Central memory CD8-positive, alpha-beta T cell (primary cell): ENCODE results near the gene LBP.

ENCODE experiments used
- ATAC-seq: fragments of 150-1000 bp; cut with Tn5 transposase; replicated peaks from 2 replicates; pipeline ENCODE4 v1.10.0; 2022; ENCODE audit warnings: mild to moderate bottlenecking, moderate FRiP score, moderate number of reproducible peaks; ENCODE audit not compliant: poor library complexity, severe bottlenecking; ENCODE audit errors: extremely low read depth
- DNase-seq, 2 donors: peaks; one replicate each; pipeline ENCODE4 v3.0.0; 2021; ENCODE audit warnings: low spot score in 2 of 2
- H3K27ac Mint-ChIP-seq: one replicate; pipeline ENCODE4 v1.8.0; 2022; ENCODE audit warnings: low read depth, mild to moderate bottlenecking, moderate library complexity, mixed read lengths
- H3K27me3 Mint-ChIP-seq: one replicate; pipeline ENCODE4 v1.8.0; 2022; ENCODE audit warnings: mixed read lengths
- H3K36me3 Mint-ChIP-seq: one replicate; pipeline ENCODE4 v1.8.0; 2022; ENCODE audit warnings: mild to moderate bottlenecking, moderate library complexity, mixed read lengths; ENCODE audit not compliant: insufficient read depth
- H3K4me1 Mint-ChIP-seq: one replicate; pipeline ENCODE4 v1.8.0; 2022; ENCODE audit warnings: mixed read lengths
- H3K4me3 Mint-ChIP-seq: one replicate; pipeline ENCODE4 v1.8.0; 2022; ENCODE audit warnings: mild to moderate bottlenecking, moderate library complexity, mixed read lengths
- H3K9me3 Mint-ChIP-seq: one replicate; pipeline ENCODE4 v1.8.0; 2022; ENCODE audit warnings: mixed read lengths

Gene LBP

GRCh38 chr20:38420388-38421085, 74.3 kb downstream of the LBP start:
- H3K4me1 Mint-ChIP-seq, result peaks cover 27% of the 10 kb centered on the region
- H3K27ac Mint-ChIP-seq, result peak overlapping the region; percentile 38
- no peak overlapping the region for H3K4me3 Mint-ChIP-seq
- no peak for DNase-seq
- H3K36me3 Mint-ChIP-seq, result peaks cover 64% of the 10 kb centered on the region
- no peaks in the 10 kb centered on the region for H3K9me3 Mint-ChIP-seq
- no peak for ATAC-seq
- no peaks in the 10 kb centered on the region for H3K27me3 Mint-ChIP-seq

- Mint-ChIP-seq H3K4me3 (no peak overlapping the region), H3K36me3 (peaks cover 71% of the 10 kb centered on the region), H3K27me3 (no peaks in the 10 kb centered on the region), H3K9me3 (no peaks in the 10 kb centered on the region), H3K27ac (no peak overlapping the region), H3K4me1 (peaks cover 30% of the 10 kb centered on the region)
- DNase-seq (no peak), ATAC-seq (no peak)
These were observed 75.6 kb downstream of the LBP start for GRCh38 chr20:38421915-38422314.

GRCh38 chr20:38423541-38423940, 77.3 kb downstream of the LBP start:
- Mint-ChIP-seq H3K4me3 (no peak overlapping the region), H3K4me1 (peaks cover 38% of the 10 kb centered on the region), H3K27ac (no peak overlapping the region), H3K9me3 (no peaks in the 10 kb centered on the region), H3K36me3 (peaks cover 83% of the 10 kb centered on the region), H3K27me3 (no peaks in the 10 kb centered on the region)
- no peak for ATAC-seq
- no peak for DNase-seq

- no peak overlapping the region for H3K4me3 Mint-ChIP-seq
- H3K4me1 Mint-ChIP-seq, result peaks cover 47% of the 10 kb centered on the region
- no peaks in the 10 kb centered on the region for H3K9me3 Mint-ChIP-seq
These were observed 78.1 kb downstream of the LBP start for GRCh38 chr20:38424401-38424800.

GRCh38 chr20:38426006-38426897, 80.0 kb downstream of the LBP start:
- H3K27me3 Mint-ChIP-seq, result no peaks in the 10 kb centered on the region
- peaks cover 56% of the 10 kb centered on the region for H3K4me1 Mint-ChIP-seq
- peaks cover 71% of the 10 kb centered on the region for H3K36me3 Mint-ChIP-seq
- DNase-seq, result no peak
- peak overlapping the region; percentile 6 for H3K27ac Mint-ChIP-seq
- no peaks in the 10 kb centered on the region for H3K9me3 Mint-ChIP-seq
- no peak overlapping the region for H3K4me3 Mint-ChIP-seq
- no peak for ATAC-seq

More at GRCh38 chr20:38424401-38424800, 78.1 kb downstream of the LBP start:
- ATAC-seq (no peak), DNase-seq (no peak)
- H3K36me3 Mint-ChIP-seq, result peaks cover 83% of the 10 kb centered on the region
- no peaks in the 10 kb centered on the region for H3K27me3 Mint-ChIP-seq
- H3K27ac Mint-ChIP-seq, result no peak overlapping the region
